Fibroblast of lung (primary cell): ENCODE results near the gene SMARCA4. TPM values are rescaled to one million over a fixed set of nuclear protein-coding genes. Genes with fewer than 3 reads are reported as not detected.

Experiments
- DNase-seq, 2 donors: peaks; one replicate each; pipeline versions ENCODE4 v3.0.0 to v3.0.0-alpha.2; 2010; ENCODE audit warnings: low read depth in 2 of 2
- H2AFZ ChIP-seq: 2 replicates; pipeline ENCODE4 v1.5.1; 2012; ENCODE audit warnings: low read length, control low read depth, inconsistent platforms
- H3K27ac ChIP-seq: 2 replicates; pipeline ENCODE4 v1.5.1; 2011; ENCODE audit warnings: low read length, control low read depth; ENCODE audit not compliant: insufficient read depth
- H3K27me3 ChIP-seq: 2 replicates; pipeline ENCODE4 v1.5.1; 2011; ENCODE audit warnings: mild to moderate bottlenecking, low read length; ENCODE audit not compliant: control insufficient read depth, insufficient read depth
- H3K36me3 ChIP-seq: 2 replicates; pipeline ENCODE4 v1.5.1; 2011; ENCODE audit warnings: low read length; ENCODE audit not compliant: control insufficient read depth, insufficient read depth
- H3K4me1 ChIP-seq: 2 replicates; pipeline ENCODE4 v1.5.1; 2011; ENCODE audit warnings: low read length; ENCODE audit not compliant: control insufficient read depth, insufficient read depth; ENCODE audit errors: extremely low read depth
- H3K4me2 ChIP-seq: 2 replicates; pipeline ENCODE4 v1.5.1; 2011; ENCODE audit warnings: low read length, control low read depth; ENCODE audit not compliant: insufficient read depth; ENCODE audit errors: extremely low read depth
- H3K4me3 ChIP-seq, 4 experiments: fragments of 200-600 bp in 1 of 4; sonication (generic) in 1 of 4; replicated peaks in 1 of 4; 2 replicates each; pipeline ENCODE4 v1.5.1; 2011 to 2016; ENCODE audit warnings: low read length in 4 of 4, low read depth in 3 of 4, mild to moderate bottlenecking in 3 of 4, control low read depth in 2 of 4, inconsistent platforms in 1 of 4, mixed read lengths in 1 of 4; ENCODE audit not compliant: insufficient read depth in 1 of 4; ENCODE audit errors: control extremely low read depth in 1 of 4
- H3K79me2 ChIP-seq: 2 replicates; pipeline ENCODE4 v1.5.1; 2012; ENCODE audit warnings: mild to moderate bottlenecking, low read length, inconsistent platforms; ENCODE audit not compliant: control insufficient read depth, insufficient read depth
- H3K9ac ChIP-seq: 2 replicates; pipeline ENCODE4 v1.5.1; 2011; ENCODE audit warnings: mild to moderate bottlenecking, low read length, control low read depth; ENCODE audit not compliant: insufficient read depth
- H3K9me3 ChIP-seq: 2 replicates; pipeline ENCODE4 v1.5.1; 2012; ENCODE audit warnings: low read depth, low read length; ENCODE audit not compliant: control insufficient read depth, insufficient read depth
- H4K20me1 ChIP-seq: 2 replicates; pipeline ENCODE4 v1.5.1; 2011; ENCODE audit warnings: low read length; ENCODE audit not compliant: control insufficient read depth, insufficient read depth; ENCODE audit errors: extremely low read depth
- CTCF ChIP-seq, 2 donors: IDR thresholded peaks in 1 of 2; conservative IDR thresholded peaks in 1 of 2; 1 replicate in 1 of 2; 2 replicates in 1 of 2; pipeline ENCODE4 v1.5.1; 2011 to 2012; ENCODE audit warnings: low read length in 2 of 2, control low read depth in 1 of 2, inconsistent platforms in 1 of 2, low read depth in 1 of 2, mild to moderate bottlenecking in 1 of 2
- EZH2 ChIP-seq: IDR thresholded peaks from 2 replicates; pipeline ENCODE4 v1.5.1; 2012; ENCODE audit warnings: low read length, control low read depth, mild to moderate bottlenecking; ENCODE audit errors: missing control alignments
- polyA plus RNA-seq, 2 donors: library from polyadenylated mRNA; depleted of rRNA in 1 of 2; stranded (reverse) in 1 of 2; unstranded in 1 of 2; fragments of >200 nt; gene quantifications; 2 replicates each; pipeline ENCODE4 v1.2.1, GENCODE V29; 2011 to 2012; ENCODE audit warnings: missing spikeins in 1 of 2
- total RNA-seq: library from RNA; depleted of rRNA; stranded (reverse); fragments of >200 nt; gene quantifications from 2 replicates; pipeline ENCODE4 v1.2.1, GENCODE V29; 2014

Gene SMARCA4
- total and polyA plus RNA-seq, 2 donors (not counting 1 experiment from before 2014, with no cell fraction given) = 28.1 to 61.1 TPM

- H3K36me3 ChIP-seq = peaks cover 18% of the 10 kb centered on the region
- H3K4me3 ChIP-seq = no peak overlapping the region
- H4K20me1 ChIP-seq = no peaks in the 10 kb centered on the region
- no peak overlapping the region for H3K27ac ChIP-seq
- no peak overlapping the region for H2AFZ ChIP-seq
- H3K4me2 ChIP-seq = no peak overlapping the region
- H3K9ac ChIP-seq = no peak overlapping the region
- TF ChIP-seq EZH2 = no peak
- no peak for TF ChIP-seq CTCF (conservative IDR thresholded peaks at IDR 0.05 in 1 of 2, IDR thresholded peaks at IDR 0.05 in 1 of 2; ENCODE audit: low read depth in 1 of 2, low read length in 2 of 2)
- H3K9me3 ChIP-seq = no peaks in the 10 kb centered on the region
- no peaks in the 10 kb centered on the region for H3K4me1 ChIP-seq
- no peak for DNase-seq
- no peaks in the 10 kb centered on the region for H3K27me3 ChIP-seq
- H3K79me2 ChIP-seq = peaks cover 22% of the 10 kb centered on the region
These were observed 27.6 kb downstream of the SMARCA4 start for GRCh38 chr19:10988380-10988779.

GRCh38 chr19:10988921-10989320 lies 28.1 kb downstream of the SMARCA4 start:
- Histone ChIP-seq H3K4me1 (no peaks in the 10 kb centered on the region), H3K9ac (no peak overlapping the region), H3K36me3 (peaks cover 18% of the 10 kb centered on the region), H3K9me3 (no peaks in the 10 kb centered on the region), H2AFZ (no peak overlapping the region), H3K79me2 (peaks cover 16% of the 10 kb centered on the region), H3K27me3 (no peaks in the 10 kb centered on the region), H4K20me1 (no peaks in the 10 kb centered on the region), H3K4me2 (no peak overlapping the region), H3K4me3 (no peak overlapping the region), H3K27ac (no peak overlapping the region)
- no peak for DNase-seq
- TF ChIP-seq EZH2 (no peak), CTCF (conservative IDR thresholded peaks at IDR 0.05 in 1 of 2, IDR thresholded peaks at IDR 0.05 in 1 of 2; ENCODE audit: low read depth in 1 of 2, low read length in 2 of 2) (no peak)

GRCh38 chr19:10991076-10991475 lies 30.2 kb downstream of the SMARCA4 start:
- TF ChIP-seq EZH2 = no peak
- no peak for TF ChIP-seq CTCF (conservative IDR thresholded peaks at IDR 0.05 in 1 of 2, IDR thresholded peaks at IDR 0.05 in 1 of 2; ENCODE audit: low read depth in 1 of 2, low read length in 2 of 2)
- no peak for DNase-seq
- Histone ChIP-seq H3K4me2 (no peak overlapping the region), H3K27me3 (no peaks in the 10 kb centered on the region), H3K9me3 (no peaks in the 10 kb centered on the region), H4K20me1 (no peaks in the 10 kb centered on the region), H3K36me3 (peaks cover 22% of the 10 kb centered on the region), H2AFZ (no peak overlapping the region), H3K4me3 (no peak overlapping the region), H3K4me1 (no peaks in the 10 kb centered on the region), H3K9ac (no peak overlapping the region), H3K27ac (no peak overlapping the region), H3K79me2 (no peaks in the 10 kb centered on the region)
